ENCODE measurements around the gene TGFBRAP1.

DNA sequence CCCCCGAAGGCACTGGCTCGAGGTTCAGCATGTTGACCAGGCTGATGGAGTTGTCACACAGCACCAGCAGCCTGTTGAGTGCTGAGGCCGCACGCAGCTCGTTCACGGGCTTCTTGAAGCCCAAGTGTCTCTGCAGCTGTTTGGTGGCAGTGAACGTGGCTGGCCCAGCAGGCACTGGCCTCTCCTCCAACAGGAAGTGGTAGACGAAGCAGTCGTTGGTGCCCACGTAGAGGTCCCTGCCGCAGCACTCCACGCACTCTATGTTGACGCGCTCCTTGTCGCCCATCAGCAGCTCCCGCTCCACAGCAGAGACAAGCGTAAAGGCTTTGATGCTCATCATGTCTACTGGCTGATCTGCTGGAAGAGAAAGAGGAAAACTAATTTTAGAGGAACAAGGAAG is 21.6 kb downstream of the TGFBRAP1 start:
- TF ChIP-seq, protein P1, sequence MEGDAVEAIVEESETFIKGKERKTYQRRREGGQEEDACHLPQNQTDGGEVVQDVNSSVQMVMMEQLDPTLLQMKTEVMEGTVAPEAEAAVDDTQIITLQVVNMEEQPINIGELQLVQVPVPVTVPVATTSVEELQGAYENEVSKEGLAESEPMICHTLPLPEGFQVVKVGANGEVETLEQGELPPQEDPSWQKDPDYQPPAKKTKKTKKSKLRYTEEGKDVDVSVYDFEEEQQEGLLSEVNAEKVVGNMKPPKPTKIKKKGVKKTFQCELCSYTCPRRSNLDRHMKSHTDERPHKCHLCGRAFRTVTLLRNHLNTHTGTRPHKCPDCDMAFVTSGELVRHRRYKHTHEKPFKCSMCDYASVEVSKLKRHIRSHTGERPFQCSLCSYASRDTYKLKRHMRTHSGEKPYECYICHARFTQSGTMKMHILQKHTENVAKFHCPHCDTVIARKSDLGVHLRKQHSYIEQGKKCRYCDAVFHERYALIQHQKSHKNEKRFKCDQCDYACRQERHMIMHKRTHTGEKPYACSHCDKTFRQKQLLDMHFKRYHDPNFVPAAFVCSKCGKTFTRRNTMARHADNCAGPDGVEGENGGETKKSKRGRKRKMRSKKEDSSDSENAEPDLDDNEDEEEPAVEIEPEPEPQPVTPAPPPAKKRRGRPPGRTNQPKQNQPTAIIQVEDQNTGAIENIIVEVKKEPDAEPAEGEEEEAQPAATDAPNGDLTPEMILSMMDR (conservative IDR thresholded peaks at IDR 0.05; ENCODE audit: low read depth, low read length) = no peak
- TF ChIP-seq EZH2 (IDR thresholded peaks at IDR 0.05; ENCODE audit: borderline replicate concordance, low read depth, low read length, poor library complexity, severe bottlenecking) = no peak
